ENCODE measurements around the gene TSPY1.
"Not testable (repeated sequence)": the region's sequence is repeated elsewhere in the genome, so short reads cannot be mapped to it uniquely, and the experiment has no call there.

Gene TSPY1

GRCh38 chrY:9466655-9467054 is at the start of gene TSPY1:
TSS of gene TSPY1 (plus strand) at chrY:9466955. CDS start at chrY:9467001, 46 bp downstream.
- not testable (repeated sequence) for DNase-seq (ENCODE audit: low read depth, low spot score)

- not testable (repeated sequence) for DNase-seq (ENCODE audit: low read depth, low spot score)
Measured at GRCh38 chrY:9486967-9487366, 20.2 kb downstream of the TSPY1 start, which contains the start of gene TSPY9. TSS of gene TSPY9 (plus strand) at chrY:9487267. CDS start at chrY:9487313, 46 bp downstream.

GRCh38 chrY:9504396-9504795 is 37.6 kb downstream of the TSPY1 start:
- not testable (repeated sequence) for DNase-seq (ENCODE audit: low read depth, low spot score)

- DNase-seq (ENCODE audit: low read depth, low spot score), result not testable (repeated sequence)
Measured at GRCh38 chrY:9516287-9516686, 49.5 kb downstream of the TSPY1 start.
